Daoy (cell line): ENCODE results near the gene KRT73. TPM values are rescaled to one million over a fixed set of nuclear protein-coding genes. Genes with fewer than 3 reads are reported as not detected.

ENCODE experiments used
- DNase-seq: peaks from one replicate; pipeline ENCODE4 v3.0.0-alpha.2; 2015; ENCODE audit warnings: low read depth
- total RNA-seq: library from RNA; depleted of rRNA; stranded (reverse); fragments of >200 nt; shearing (Covaris generic); gene quantifications from 2 replicates; pipeline ENCODE4 v1.2.3, GENCODE V29; 2014

KRT73 gene
- total RNA-seq, 1 experiment from 2014 or later = not detected

DNA sequence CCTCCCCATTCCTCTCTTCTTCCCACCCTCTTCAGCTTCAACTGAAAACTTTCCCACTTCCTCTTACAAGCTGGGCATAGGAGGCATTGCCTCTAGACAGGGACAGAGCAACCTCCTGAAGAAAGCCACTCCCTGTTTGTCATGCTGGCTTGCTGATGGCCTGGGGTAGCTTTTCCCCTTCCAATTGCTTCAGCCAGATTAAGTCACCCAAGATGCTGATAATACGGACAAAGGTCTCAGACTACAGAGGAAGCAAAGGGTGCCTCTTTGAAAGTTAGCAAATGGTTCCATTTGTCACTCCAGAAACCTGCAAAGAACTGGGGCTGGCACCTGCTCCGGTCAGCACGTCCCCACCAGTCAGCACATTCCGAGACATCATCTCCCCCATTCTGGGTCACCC lies 27.6 kb upstream of the KRT73 start:
- no peak for DNase-seq

DNA sequence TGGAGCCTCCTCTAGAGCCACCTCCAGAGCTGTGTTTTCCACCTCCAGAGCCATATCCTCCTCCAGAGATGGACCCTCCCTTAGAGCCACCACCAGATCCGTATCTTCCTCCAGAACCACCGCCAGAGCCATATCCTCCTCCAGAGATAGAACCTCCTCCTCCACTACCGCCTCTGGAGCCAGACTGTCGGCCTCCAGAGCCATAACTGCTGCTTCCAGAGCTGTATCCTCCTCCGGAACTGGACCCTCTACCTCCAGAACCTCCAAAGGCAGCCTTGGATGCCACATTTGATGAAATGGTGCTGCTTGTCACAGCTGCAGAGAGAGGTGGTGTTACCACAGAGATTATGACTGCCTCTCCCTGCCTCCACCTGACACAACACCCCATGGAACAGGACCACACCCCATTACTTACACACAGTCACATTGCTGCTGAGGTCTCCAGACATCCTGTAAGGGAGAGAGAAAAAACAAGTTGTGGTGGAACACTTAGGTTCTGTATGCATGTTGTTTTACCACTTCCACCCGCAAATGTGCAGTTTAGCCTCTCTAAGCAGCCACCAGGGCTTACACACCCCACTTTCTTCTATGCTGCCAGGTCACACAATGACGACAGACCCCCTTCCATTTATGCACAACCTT lies 26.9 kb upstream of the KRT73 start:
- no peak for DNase-seq

DNA sequence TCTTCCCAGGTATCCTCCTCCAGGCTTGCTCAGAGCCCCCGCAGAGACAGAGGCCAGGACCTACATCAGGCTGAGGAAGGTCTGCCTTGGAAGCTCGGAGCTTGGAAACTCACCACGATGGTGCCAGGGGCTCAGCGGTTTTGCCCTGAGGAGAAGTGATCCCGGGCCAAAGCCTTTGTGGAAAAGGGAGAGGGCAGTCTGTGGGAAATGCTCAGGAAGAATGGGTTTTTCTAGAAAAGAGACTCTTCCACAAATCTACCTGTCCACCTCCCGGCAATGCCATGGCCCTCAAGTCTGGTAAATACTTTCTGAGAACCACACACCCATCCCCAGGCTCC lies 25.7 kb upstream of the KRT73 start:
- DNase-seq = no peak

DNA sequence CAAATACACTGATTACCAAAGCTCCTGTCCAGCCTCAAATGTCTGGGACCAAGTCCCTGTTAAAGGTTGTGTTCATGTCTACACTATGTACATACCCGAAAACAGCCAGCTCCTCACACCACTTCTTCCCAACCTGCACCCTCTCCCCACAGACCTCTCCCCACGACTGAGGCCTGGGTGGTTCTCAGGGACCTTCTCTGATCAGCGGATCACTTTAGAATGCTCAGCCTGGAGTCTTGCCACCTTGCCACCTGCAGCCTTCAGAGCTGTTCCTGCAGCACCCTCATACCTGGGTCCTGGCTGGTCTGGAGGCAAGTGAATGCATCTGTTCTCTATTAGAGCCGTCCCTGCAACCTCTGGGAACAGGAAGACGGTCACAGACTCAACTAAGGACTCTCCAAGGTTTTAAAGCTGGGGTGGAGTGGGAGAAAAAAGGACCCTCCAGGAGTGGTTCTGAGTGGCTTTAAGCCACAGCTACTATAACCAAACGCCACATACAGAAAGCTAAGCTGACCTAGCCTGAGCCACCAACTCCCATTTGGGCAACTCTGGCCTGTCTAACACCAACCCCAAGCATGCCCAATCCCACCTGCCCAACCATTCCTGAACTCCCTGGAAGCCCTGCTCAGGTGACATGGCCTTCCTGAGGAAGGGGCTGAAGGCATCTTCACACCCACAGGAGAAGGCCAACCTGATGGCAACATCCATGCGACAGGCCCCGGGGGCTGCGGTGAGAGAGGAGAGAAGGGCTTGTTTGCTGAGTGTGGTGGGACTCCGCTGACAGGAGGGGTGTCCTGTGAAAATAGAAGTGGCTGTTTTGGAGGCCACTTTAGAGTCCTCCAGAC lies 25.1 kb upstream of the KRT73 start:
- no peak for DNase-seq

DNA sequence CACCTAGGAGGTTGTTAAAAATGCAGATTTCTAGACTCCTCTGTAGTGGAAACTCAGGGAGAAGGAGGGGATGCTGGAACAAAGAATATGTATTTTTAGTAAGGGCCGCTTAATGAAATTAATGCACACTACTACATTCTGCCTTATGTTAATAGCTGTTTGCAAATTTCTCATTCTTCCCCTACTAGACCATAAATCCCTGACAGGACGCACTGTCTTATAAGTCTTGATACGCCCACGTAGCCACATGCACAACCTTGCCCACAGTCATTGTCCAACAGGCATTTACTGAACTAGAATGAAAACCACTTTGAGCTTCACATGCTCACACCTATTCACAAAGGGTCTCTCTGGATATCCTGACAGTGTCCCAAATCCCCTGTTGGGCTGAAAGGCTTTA lies 23.1 kb upstream of the KRT73 start:
- no peak for DNase-seq

DNA sequence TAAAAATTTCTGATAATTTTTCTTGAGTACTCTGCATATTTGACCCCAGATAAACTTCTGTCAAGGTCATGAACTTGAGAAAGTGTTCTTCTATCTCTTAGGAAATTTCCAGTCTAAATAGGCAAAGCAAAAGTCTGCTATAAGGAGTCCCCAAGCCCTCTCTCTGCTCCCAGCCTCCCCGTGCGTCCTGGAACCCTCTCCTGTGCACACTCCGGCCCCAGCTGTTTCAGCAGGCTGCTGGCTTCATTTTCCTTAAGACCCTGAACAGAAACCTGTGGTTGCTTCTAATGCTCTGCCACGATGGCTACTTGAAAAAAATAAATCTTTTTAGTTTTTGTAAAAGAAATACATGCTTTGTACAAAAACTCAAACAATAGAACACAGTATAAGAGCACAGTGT lies 18.9 kb upstream of the KRT73 start:
- DNase-seq = no peak

DNA sequence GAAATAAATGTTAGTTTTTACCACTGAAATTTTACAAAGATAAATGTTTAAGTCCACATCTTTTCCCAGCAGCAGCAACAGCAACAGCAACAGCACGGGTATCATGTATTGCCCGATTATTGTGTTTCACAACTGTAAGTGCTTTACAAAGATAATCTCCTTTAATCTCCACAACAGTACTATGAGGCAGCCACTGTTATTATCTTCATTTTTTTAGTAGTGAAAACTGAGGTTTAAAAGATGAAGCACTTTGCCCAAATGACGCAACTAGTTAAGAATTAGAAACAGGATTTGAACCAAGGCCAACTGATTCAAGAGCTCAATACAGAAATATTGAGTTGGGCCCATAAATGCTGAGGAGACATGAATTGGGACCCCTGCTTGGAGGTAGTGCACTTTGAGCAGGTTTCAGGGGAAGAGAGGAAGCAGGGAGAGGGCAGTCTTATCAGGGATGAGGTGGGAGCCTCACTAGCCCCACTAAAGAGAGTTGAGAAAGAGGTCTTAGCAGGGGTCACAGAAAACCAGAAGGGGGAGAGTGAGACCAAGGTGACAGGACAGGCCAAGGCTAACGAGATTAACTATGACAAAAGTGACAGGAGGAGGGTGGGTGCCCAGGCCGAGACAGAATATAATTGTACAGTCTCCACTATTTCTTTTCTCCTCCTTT lies 18.4 kb upstream of the KRT73 start:
- no peak for DNase-seq

DNA sequence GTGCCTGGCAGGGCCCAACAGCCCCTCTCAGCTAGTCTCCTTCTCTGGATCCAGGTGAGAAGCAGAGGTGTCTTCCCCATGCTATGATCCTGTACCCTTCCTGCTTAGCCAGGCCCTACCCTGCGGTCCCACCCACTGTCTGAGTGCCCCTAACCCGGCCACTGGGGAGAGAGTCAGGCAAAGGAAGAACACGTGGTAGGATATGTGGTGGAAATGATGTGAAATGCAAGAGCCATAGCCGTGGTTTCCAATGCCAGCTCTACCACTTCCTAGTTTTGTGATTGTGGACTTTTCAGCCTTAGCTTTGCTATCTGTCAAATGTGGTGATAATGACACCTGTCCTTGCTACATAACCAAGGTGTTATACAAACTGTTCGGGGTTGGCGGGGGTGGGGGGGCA lies 17.8 kb upstream of the KRT73 start:
- DNase-seq = no peak

DNA sequence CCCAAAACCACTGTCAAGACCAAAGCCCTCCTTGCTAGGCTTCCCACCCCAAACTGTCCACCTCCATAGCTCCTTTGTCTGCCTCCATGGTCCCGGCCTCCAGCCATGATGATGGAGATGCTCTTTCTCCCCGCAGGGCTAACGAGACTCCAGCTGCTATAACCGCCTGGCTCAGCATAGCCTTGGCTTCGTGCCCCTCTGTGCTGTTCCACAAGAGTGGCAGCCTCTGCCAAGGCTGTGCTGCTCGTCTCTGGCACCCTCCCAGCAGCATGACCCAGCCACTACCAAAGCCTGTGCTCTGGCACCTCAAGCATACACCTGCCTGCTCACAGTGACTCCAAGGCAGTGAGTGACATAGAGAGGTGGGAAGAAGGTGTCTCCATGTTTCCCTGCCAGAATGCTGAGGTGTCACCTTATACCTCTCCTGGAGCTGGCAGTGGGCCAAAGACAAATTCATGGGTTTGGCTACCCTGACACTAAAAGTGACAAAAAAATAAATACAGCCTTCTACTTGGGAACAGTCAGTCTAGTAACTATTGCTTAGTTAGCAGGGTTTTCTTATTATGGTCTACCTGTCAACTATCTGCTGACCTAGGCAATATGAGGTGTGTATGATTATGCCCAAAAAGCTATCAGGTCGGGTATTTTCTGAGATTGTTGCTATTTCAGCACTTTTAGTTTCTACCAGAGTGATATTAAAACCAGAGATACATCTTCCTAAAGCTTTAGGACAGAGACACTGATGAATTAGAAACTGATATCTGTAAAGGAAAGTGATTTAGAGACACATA lies 16.1 kb upstream of the KRT73 start:
- DNase-seq = no peak

DNA sequence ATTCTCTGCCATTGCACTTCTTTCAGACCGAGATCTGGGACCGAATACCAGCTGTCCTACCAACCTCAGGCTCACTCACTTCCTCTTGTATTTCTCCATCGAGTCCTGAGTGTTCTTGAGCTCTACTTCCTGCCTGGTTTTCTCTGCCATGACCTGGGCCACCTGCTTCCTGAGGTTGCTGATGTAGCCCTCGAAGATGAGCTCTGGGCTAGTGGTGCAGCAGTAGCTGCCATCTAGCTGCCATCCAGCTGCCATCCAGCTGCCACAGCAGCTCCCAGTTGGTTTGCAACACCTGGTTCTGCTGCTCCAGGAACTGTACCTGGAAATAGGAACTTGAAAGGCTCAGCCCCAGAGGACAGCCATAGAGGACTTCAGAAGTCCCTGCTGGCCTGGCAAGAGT lies 15.0 kb upstream of the KRT73 start:
- DNase-seq = no peak

DNA sequence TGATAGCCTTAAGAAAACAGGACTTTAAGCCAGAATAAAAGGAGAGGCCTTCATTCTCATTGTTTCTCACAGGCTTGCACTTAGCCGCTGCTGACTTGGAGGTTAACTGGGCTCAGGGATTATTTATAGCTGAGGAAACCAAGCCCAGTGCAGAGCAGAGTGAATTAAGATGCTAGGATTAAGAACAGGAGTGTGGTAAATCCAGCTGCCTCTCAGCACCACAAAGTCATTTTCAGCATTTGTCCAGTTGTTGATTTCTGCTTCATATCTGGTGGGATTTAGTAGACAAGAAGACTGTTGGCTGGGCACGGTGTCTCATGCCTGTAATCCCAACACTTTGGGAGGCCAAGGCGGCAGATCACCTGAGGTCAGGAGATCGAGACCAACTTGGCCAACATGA lies 14.3 kb upstream of the KRT73 start:
- no peak for DNase-seq

DNA sequence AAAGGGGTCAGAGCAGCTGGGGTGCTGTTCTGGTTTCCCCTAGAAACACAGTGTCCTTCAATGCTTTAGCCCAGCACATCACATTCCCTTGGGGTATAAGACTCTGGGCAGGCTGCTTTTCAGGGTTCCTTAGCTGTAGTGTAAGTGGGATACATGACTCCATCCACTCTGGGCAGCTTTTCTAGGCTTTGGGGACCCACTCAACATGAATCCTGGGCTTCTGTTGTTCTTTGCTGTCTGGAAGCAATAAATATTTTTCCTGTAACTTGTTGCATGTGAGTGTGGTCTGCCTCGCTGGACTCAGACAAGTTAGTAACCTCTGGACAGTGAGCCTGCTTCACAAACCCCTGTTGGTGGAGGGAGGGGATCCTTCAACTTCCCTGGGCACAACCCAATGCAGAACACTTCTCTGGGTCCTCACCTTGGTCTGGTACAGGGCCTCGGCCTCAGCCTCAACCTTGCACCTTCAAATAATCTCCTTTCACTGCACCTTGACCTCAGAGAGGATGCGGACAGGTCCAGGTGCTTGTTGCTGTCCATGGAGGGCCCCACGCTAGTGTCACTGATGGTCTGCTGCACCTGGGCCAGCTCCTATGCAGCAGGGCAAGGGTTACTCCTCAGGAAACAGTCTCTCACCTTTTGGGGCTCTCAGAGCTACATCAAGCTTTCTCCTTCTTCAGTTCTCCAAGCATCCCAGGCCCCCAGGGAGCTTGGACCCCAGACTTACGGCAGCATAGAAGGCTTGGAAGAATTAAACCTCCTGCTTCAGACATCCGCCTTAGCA lies 13.5 kb upstream of the KRT73 start:
- DNase-seq = no peak

DNA sequence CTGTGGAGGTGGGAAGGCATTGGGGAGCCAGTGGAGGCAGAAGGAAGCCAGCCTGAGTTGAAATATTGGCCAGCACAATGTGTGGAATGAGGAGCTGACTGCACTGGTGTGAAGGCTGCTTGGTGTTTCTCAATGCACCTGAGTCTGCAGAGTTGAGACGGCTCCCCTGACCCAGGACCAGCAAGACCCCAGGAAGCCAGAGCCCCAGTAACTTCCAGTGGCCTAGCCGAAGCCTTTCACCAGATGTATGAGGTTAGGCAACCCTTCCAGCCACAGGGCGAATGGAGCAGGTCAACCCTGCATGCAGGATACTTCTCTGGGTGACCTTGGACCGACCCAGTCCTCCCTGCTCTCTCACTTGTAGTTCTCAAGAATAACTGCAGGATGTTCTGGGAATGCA lies 12.9 kb upstream of the KRT73 start:
- no peak for DNase-seq

DNA sequence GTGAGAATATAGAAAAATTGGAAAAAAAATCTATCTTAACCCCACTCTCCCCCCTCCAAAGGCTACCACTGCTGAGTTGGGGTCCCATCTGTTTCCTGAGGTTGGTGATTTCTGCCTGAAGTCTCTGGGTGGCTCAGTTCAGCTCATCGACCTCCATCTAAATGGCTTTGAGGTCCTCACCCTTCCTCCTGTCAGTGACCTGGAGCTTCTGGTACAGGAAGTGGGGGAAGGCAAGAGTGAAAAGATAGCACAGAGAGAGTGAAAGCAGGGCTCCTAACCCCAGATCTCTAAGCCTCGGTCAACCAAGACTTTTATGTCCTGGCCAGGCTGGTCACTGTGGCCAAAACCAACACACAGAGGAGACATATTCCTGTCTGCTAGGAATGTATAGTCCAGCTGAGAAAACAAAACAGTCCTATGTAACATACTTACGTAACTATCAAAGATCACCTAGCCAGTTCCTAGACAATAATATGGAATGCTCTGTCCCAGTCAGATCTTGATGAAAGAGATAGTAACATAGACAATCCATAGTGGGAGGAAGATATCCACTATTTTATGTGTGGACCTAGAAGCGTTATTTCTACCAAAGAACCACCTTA lies 12.3 kb upstream of the KRT73 start:
- DNase-seq = no peak

DNA sequence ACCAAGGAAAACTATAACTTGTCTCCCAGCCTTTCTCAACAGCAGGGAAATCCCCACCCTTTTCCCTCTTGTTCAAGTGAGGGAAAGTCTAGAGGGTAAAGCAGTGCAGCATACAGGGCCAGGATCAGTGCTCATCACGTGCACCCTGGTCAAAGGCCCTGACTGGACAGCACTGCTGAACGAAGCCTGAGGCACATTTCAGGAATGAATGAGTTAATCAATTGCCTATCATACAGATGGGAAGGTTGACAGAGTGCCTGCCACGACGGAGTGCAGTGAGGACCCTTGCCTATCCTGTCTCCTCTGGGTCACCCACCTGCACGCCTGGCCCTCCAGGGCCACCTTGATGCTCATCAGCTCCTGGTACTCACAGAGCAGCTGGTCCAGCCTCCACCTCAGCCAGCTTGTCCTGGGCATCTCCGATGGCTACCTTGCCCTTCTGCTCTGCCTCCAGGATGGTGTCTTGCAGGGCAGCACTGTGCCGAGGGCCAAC lies 11.7 kb upstream of the KRT73 start:
- no peak for DNase-seq

DNA sequence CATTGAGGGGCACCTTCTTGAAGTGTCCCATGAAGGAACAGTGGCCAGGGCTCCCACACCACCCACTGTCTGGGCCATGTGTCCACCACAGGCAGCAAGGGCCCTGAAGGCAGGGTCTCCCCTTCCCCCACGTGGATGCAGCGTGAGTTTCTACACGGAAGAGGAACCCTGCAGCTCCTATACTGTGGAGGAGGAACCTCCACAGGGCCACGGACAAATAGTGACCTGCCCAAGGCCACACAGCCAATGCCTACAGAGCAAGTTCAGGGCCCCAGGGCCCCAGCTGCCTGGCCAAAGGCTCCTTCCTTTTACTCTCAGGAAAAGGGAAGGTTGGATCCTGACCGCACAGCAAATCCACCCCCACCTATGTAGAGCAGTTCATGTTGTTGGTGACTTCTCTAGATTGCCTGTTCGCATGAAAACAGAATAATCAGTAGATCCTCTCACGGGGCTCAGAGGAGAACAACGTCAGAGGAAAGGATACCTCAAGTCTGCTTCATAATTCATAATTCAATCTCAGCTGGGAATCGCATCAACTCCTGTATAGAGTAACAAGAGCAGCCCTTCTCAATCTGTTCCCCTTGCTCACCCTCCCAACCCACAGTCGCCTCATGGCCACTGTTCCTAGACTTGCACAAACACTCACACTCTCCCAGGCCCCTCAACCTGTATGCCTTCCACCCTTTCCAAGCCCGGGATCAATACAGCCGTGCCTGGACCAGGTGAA lies 11.1 kb upstream of the KRT73 start:
- no peak for DNase-seq

DNA sequence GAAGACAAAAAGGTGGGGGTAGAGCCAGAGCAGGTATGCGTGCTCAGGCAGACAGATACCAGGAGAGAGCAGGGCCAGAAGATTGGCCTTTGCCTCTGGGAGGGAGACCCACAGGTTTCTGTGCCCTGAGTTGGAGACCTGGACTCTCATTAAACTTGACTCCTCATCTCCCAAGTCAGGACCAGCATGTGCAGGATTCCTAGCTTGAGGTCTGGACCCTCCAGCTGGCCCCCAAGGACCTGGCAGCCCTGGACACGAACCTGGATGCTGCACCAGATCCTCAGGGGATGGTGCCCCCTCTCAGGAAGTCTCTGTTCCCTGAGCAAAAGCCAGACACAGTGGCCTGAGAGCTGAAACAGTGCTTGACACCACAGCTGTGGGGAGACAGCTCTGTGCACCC lies 10.5 kb upstream of the KRT73 start:
- DNase-seq = no peak

DNA sequence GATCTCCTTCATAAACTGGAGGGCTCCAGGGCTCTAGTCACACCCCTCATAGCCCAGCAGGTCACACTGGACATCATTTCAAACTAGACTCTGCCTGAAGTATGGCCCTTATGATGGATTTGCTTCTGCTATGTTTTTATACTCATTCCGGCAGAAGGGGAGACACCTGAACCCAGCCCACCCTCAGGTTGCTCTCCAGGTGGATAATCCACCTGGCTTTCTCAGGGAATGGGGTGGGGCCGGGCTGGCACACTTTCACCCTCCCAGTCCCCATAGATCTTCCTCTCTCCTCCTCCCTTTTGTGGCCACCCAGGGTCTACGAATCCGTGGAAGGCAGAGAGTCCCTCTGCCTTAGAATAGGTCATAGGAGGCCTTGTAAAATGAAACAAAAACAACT lies 9.8 kb upstream of the KRT73 start:
- no peak for DNase-seq

DNA sequence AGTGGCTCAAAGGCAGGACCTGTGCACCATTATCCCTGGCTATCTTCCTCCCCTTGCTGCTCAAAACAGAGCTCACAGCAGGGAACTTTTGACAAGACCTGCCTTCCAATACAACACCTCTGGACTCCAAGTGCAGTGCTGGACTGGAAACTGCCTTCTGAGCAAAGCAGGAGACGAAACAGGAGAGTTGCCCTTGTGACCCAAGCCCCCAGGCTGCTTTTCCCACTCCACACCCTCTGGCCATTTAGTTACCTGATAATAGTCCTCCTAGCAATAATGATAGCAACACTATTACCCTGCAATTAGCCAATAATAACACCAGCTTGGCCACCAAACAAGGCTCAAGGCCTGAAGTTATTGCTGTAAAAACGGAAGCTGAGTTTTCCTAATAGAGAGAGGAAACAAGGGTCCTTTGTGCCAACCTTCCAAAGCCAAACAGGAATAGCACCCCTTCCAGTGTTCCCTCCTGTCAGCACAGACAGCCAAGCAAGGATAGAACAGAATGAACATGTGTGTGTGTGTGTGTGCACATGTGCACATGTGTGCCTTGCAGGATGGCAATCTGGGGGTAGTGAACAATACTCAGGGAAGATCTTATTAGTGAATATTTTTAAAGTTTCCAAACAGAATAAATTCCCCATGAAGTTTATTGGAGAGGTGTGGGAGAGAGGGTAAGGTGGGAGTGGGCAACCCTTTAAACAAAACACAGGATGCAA lies 9.2 kb upstream of the KRT73 start:
- no peak for DNase-seq

DNA sequence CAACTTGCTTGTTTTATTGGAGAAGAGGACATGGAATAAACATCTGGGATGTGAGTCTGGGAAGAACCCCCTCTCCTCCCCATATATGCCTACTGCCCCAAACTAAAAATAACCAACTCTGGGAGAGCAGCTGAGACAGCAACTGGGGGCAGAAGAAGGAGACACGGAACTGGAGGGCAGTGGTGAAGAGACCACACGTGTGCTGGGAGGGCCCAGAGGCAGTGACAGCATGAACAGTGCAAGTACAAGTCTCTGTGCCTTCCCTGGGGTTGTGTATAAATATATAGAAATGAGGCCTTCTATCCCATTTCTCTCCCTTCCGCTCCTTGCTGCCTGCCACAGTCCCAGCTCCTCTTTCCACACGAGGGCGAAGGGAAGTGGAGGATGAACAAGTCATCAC lies 4.0 kb upstream of the KRT73 start:
- no peak for DNase-seq
